Nephron (organoid): ENCODE measurements around the gene SMNDC1.

Source experiments
- H3K27ac Mint-ChIP-seq, 3 experiments: 2 replicates each; pipeline ENCODE4 v1.8.0; 2020; ENCODE audit warnings: mixed read lengths in 3 of 3, mild to moderate bottlenecking in 2 of 3, moderate library complexity in 1 of 3
- H3K27me3 Mint-ChIP-seq: 2 replicates; pipeline ENCODE4 v1.8.0; 2021; ENCODE audit warnings: low read depth, mild to moderate bottlenecking, moderate library complexity, mixed read lengths
- H3K36me3 Mint-ChIP-seq: 2 replicates; pipeline ENCODE4 v1.8.0; 2020; ENCODE audit warnings: low read depth, mixed read lengths
- H3K4me1 Mint-ChIP-seq: 2 replicates; pipeline ENCODE4 v1.8.0; 2020; ENCODE audit warnings: mixed read lengths
- H3K4me3 Mint-ChIP-seq, 3 experiments: 2 replicates each; pipeline ENCODE4 v1.8.0; 2020; ENCODE audit warnings: mild to moderate bottlenecking in 3 of 3, mixed read lengths in 3 of 3, moderate library complexity in 2 of 3
- H3K9me3 Mint-ChIP-seq: 2 replicates; pipeline ENCODE4 v1.8.0; 2020; ENCODE audit warnings: mixed read lengths
- CTCF ChIP-seq, 3 experiments: fragments of 200-600 bp; sonication (generic); IDR thresholded peaks; one replicate each; pipeline ENCODE4 v1.5.0; 2021; ENCODE audit warnings: antibody characterized with exemption in 3 of 3; ENCODE audit not compliant: unreplicated experiment in 3 of 3

SMNDC1 gene

GRCh38 chr10:110269374-110270318 is 35.1 kb downstream of the SMNDC1 start:
- Mint-ChIP-seq H3K4me1 (peaks cover 32% of the 10 kb centered on the region), H3K36me3 (no peaks in the 10 kb centered on the region), H3K9me3 (no peaks in the 10 kb centered on the region), H3K4me3 (no peak overlapping the region), H3K27ac (peak overlapping the region; percentile 29 to 46 (median 39)), H3K27me3 (no peaks in the 10 kb centered on the region)
- no peak for TF ChIP-seq CTCF (IDR thresholded peaks at IDR 0.05; ENCODE audit: unreplicated experiment in 3 of 3)

- Mint-ChIP-seq H3K27ac (peak overlapping the region in 2 of 3 experiments; percentile 29 to 39), H3K9me3 (no peaks in the 10 kb centered on the region), H3K4me3 (no peak overlapping the region), H3K36me3 (peaks cover under 1% of the 10 kb centered on the region), H3K27me3 (no peaks in the 10 kb centered on the region), H3K4me1 (peaks cover 31% of the 10 kb centered on the region)
- no peak for TF ChIP-seq CTCF (IDR thresholded peaks at IDR 0.05; ENCODE audit: unreplicated experiment in 3 of 3)
These were observed 35.7 kb downstream of the SMNDC1 start for GRCh38 chr10:110268971-110269370.

- no peak for TF ChIP-seq CTCF (IDR thresholded peaks at IDR 0.05; ENCODE audit: unreplicated experiment in 3 of 3)
- H3K4me1 Mint-ChIP-seq = peaks cover 25% of the 10 kb centered on the region
- H3K27ac Mint-ChIP-seq = no peak overlapping the region
- no peaks in the 10 kb centered on the region for H3K27me3 Mint-ChIP-seq
- no peaks in the 10 kb centered on the region for H3K9me3 Mint-ChIP-seq
- H3K4me3 Mint-ChIP-seq = no peak overlapping the region
- peaks cover 3% of the 10 kb centered on the region for H3K36me3 Mint-ChIP-seq
These were observed 36.3 kb downstream of the SMNDC1 start for GRCh38 chr10:110268442-110268841.

- no peak for TF ChIP-seq CTCF (IDR thresholded peaks at IDR 0.05; ENCODE audit: unreplicated experiment in 3 of 3)
- no peaks in the 10 kb centered on the region for H3K9me3 Mint-ChIP-seq
- H3K27ac Mint-ChIP-seq = no peak overlapping the region
- no peaks in the 10 kb centered on the region for H3K27me3 Mint-ChIP-seq
- H3K36me3 Mint-ChIP-seq = peaks cover 3% of the 10 kb centered on the region
- no peak overlapping the region for H3K4me3 Mint-ChIP-seq
- H3K4me1 Mint-ChIP-seq = peaks cover 22% of the 10 kb centered on the region
These were observed 37.4 kb downstream of the SMNDC1 start for GRCh38 chr10:110267276-110267675.

- no peaks in the 10 kb centered on the region for H3K9me3 Mint-ChIP-seq
- H3K27ac Mint-ChIP-seq = no peak overlapping the region
- peaks cover 22% of the 10 kb centered on the region for H3K4me1 Mint-ChIP-seq
- H3K27me3 Mint-ChIP-seq = no peaks in the 10 kb centered on the region
- H3K36me3 Mint-ChIP-seq = peaks cover 7% of the 10 kb centered on the region
- no peak for TF ChIP-seq CTCF (IDR thresholded peaks at IDR 0.05; ENCODE audit: unreplicated experiment in 3 of 3)
- H3K4me3 Mint-ChIP-seq = no peak overlapping the region
These were observed 39.0 kb downstream of the SMNDC1 start for GRCh38 chr10:110265573-110266193.
